HCT116 (cell line): ENCODE data around the gene BICRAL. TPM values are rescaled to one million over a fixed set of nuclear protein-coding genes. Genes with fewer than 3 reads are reported as not detected.

ENCODE experiments used
- ATAC-seq: fragments of 200-7000 bp; cut with Tn5 transposase; 2 replicates; pipeline ENCODE4 v1.9.1; 2020; ENCODE audit warnings: mild to moderate bottlenecking, moderate library complexity
- BruUV-seq: library from RNA; stranded (reverse); fragments of 400-500 nt; replicated peaks from 2 replicates; lab custom pipeline; 2021; lab: Mats Ljungman, UMichigan
- CTCF ChIA-PET: fragments of 300-600 bp; sonication (Branson Sonifier 250); formaldehyde crosslinking; loops from one replicate; lab custom pipeline; 2021; ENCODE audit warnings: antibody characterized with exemption; lab: Charles Lee
- POLR2A ChIA-PET: fragments of 300-600, 350-600 bp; sonication (Branson Sonifier 250); formaldehyde crosslinking; loops from one replicate; lab custom pipeline; 2021; ENCODE audit warnings: antibody characterized with exemption; lab: Charles Lee
- RAD21 ChIA-PET, 2 experiments: fragments of 300-600 bp; sonication (Branson Sonifier 250); formaldehyde crosslinking; loops; one replicate each; lab custom pipeline; 2023; ENCODE audit warnings: low total read pairs in 2 of 2; ENCODE audit not compliant: uncharacterized antibody in 2 of 2, unreplicated experiment in 2 of 2, low non-redundant PET in 1 of 2; lab: Charles Lee
- DNase-seq: peaks from one replicate; pipeline ENCODE4 v3.0.0-alpha.2; 2010; ENCODE audit warnings: low read depth, low spot score
- H2AFZ ChIP-seq: fragments of 200-600 bp; shearing (Covaris generic), sonication (generic); 2 replicates; pipeline ENCODE4 v1.6.1; 2017; ENCODE audit warnings: low read depth, mixed run types, mixed read lengths, antibody characterized with exemption, low read length; ENCODE audit not compliant: poor library complexity, severe bottlenecking
- H3K27ac ChIP-seq: 2 replicates; pipeline ENCODE4 v1.5.1; 2012; ENCODE audit warnings: low read depth, low read length
- H3K27me3 ChIP-seq: fragments of 200-600 bp; sonication (generic); 2 replicates; pipeline ENCODE4 v1.6.1; 2016; ENCODE audit warnings: mixed run types, low read length, mixed read lengths; ENCODE audit not compliant: insufficient read depth
- H3K36me3 ChIP-seq, 2 experiments: fragments of 200-500 bp in 1 of 2; fragments of 200-600 bp in 1 of 2; sonication (Bioruptor generic) in 1 of 2; sonication (generic) in 1 of 2; 2 replicates each; pipeline versions ENCODE4 v1.5.1 to v1.6.1; 2014 to 2016; ENCODE audit warnings: low read length in 2 of 2, inconsistent platforms in 1 of 2, mixed read lengths in 1 of 2, mixed run types in 1 of 2; ENCODE audit not compliant: insufficient read depth in 2 of 2, control insufficient read depth in 1 of 2
- H3K4me1 ChIP-seq, 2 experiments: fragments of 200-600 bp in 1 of 2; sonication (generic) in 1 of 2; 2 replicates each; pipeline versions ENCODE4 v1.5.1 to v1.6.1; 2012 to 2017; ENCODE audit warnings: low read length in 2 of 2, inconsistent platforms in 1 of 2, mild to moderate bottlenecking in 1 of 2, mixed read lengths in 1 of 2, mixed run types in 1 of 2, moderate library complexity in 1 of 2; ENCODE audit not compliant: insufficient read depth in 2 of 2, control insufficient read depth in 1 of 2
- H3K4me2 ChIP-seq: fragments of 200-600 bp; sonication (generic); 2 replicates; pipeline ENCODE4 v1.6.1; 2017; ENCODE audit warnings: mixed run types, low read length, mixed read lengths
- H3K4me3 ChIP-seq, 2 experiments: fragments of 200-600 bp in 1 of 2; sonication (generic) in 1 of 2; replicated peaks in 1 of 2; 2 replicates each; pipeline ENCODE4 v1.5.1; 2011 to 2016; ENCODE audit warnings: low read length in 2 of 2, control low read depth in 1 of 2, low read depth in 1 of 2, mild to moderate bottlenecking in 1 of 2, mixed read lengths in 1 of 2, mixed run types in 1 of 2
- H3K79me2 ChIP-seq: fragments of 200-600 bp; sonication (generic); 2 replicates; pipeline ENCODE4 v1.6.1; 2017; ENCODE audit warnings: mild to moderate bottlenecking, mixed run types, low read length, moderate library complexity, mixed read lengths; ENCODE audit not compliant: insufficient read depth
- H3K9ac ChIP-seq: fragments of 200-600 bp; sonication (generic); 2 replicates; pipeline ENCODE4 v1.6.1; 2016; ENCODE audit warnings: low read length, mixed read lengths
- H3K9me2 ChIP-seq: fragments of 200-600 bp; sonication (generic), shearing (Covaris generic); 2 replicates; pipeline ENCODE4 v1.6.1; 2017; ENCODE audit warnings: mixed run types, mild to moderate bottlenecking, moderate library complexity; ENCODE audit not compliant: insufficient read depth
- H3K9me3 ChIP-seq, 2 experiments: fragments of 200-500 bp in 1 of 2; fragments of 200-600 bp in 1 of 2; sonication (Bioruptor generic) in 1 of 2; sonication (generic) in 1 of 2; 2 replicates each; pipeline ENCODE4 v1.6.1; 2014 to 2017; ENCODE audit warnings: low read length in 2 of 2, mixed read lengths in 2 of 2, inconsistent platforms in 1 of 2, low read depth in 1 of 2, mild to moderate bottlenecking in 1 of 2, mixed run types in 1 of 2, moderate library complexity in 1 of 2; ENCODE audit not compliant: control insufficient read depth in 1 of 2, insufficient read depth in 1 of 2
- H4K20me1 ChIP-seq: fragments of 200-600 bp; sonication (generic), shearing (Covaris generic); 2 replicates; pipeline ENCODE4 v1.6.1; 2017; ENCODE audit warnings: mixed run types, mild to moderate bottlenecking, moderate library complexity; ENCODE audit not compliant: insufficient read depth
- CBX3 ChIP-seq: IDR thresholded peaks from 2 replicates; pipeline ENCODE4 v1.6.1; 2012; ENCODE audit warnings: low read depth
- CEBPB ChIP-seq: IDR thresholded peaks from 2 replicates; pipeline ENCODE4 v1.6.1; 2012; ENCODE audit warnings: low read depth
- CTCF ChIP-seq, 3 experiments: fragments of 200-600 bp in 1 of 3; sonication (generic) in 1 of 3; IDR thresholded peaks in 2 of 3; conservative IDR thresholded peaks in 1 of 3; 2 replicates each; pipeline ENCODE4 v1.5.1; 2012 to 2017; ENCODE audit warnings: low read depth in 2 of 3, low read length in 2 of 3, antibody characterized with exemption in 1 of 3, borderline replicate concordance in 1 of 3, control low read depth in 1 of 3, mild to moderate bottlenecking in 1 of 3, mixed read lengths in 1 of 3, mixed run types in 1 of 3, moderate library complexity in 1 of 3; ENCODE audit not compliant: insufficient read depth in 1 of 3
- EGR1 ChIP-seq: IDR thresholded peaks from 2 replicates; pipeline ENCODE4 v1.6.1; 2012; ENCODE audit warnings: low read depth
- ELF1 ChIP-seq: IDR thresholded peaks from 2 replicates; pipeline ENCODE4 v1.6.1; 2012; ENCODE audit warnings: low read depth, borderline replicate concordance
- EZH2phosphoT487 ChIP-seq: fragments of 200-600 bp; IDR thresholded peaks from 2 replicates; pipeline ENCODE4 v1.6.1; 2018; ENCODE audit warnings: antibody characterized with exemption, borderline replicate concordance
- FOSL1 ChIP-seq: IDR thresholded peaks from 2 replicates; pipeline ENCODE4 v1.6.1; 2012; ENCODE audit warnings: low read depth
- POLR2AphosphoS5 ChIP-seq: IDR thresholded peaks from 2 replicates; pipeline ENCODE4 v1.6.1; 2011; ENCODE audit warnings: mild to moderate bottlenecking, low read depth, low read length, moderate library complexity
- RAD21 ChIP-seq: IDR thresholded peaks from 2 replicates; pipeline ENCODE4 v1.6.1; 2012; ENCODE audit warnings: low read depth, mild to moderate bottlenecking
- REST ChIP-seq: IDR thresholded peaks from 2 replicates; pipeline ENCODE4 v1.6.1; 2012; ENCODE audit warnings: low read depth
- SIN3A ChIP-seq: IDR thresholded peaks from 2 replicates; pipeline ENCODE4 v1.6.1; 2012; ENCODE audit warnings: low read depth
- SP1 ChIP-seq: IDR thresholded peaks from 2 replicates; pipeline ENCODE4 v1.6.1; 2012; ENCODE audit warnings: low read depth
- SRF ChIP-seq: IDR thresholded peaks from 2 replicates; pipeline ENCODE4 v1.6.1; 2012; ENCODE audit warnings: low read depth
- TCF7L2 ChIP-seq: IDR thresholded peaks from 2 replicates; pipeline ENCODE4 v1.7.0; 2011; ENCODE audit warnings: borderline replicate concordance, inconsistent platforms; ENCODE audit not compliant: insufficient read depth, insufficient read length; ENCODE audit errors: extremely low read depth
- ZFX ChIP-seq: fragments of 450-650 bp; IDR thresholded peaks from 2 replicates; pipeline ENCODE4 v1.6.1; 2017
- ZNF274 ChIP-seq: fragments of 200-500 bp; sonication (Bioruptor generic); IDR thresholded peaks from 2 replicates; pipeline ENCODE4 v1.6.1; 2014; ENCODE audit warnings: mild to moderate bottlenecking, low read depth, low read length, inconsistent platforms
- intact Hi-C: fragments of 100-400 bp; cut with micrococcal nuclease; formaldehyde crosslinking; loops from 2 replicates; pipeline ENCODE4 v1.10.0; 2022
- total RNA-seq: library from RNA; stranded (reverse); gene quantifications from one replicate; pipeline ENCODE4 v1.2.1, GENCODE V29; 2021; ENCODE audit not compliant: unreplicated experiment
- TF ChIP-seq, protein P1 (sequence below): IDR thresholded peaks from 2 replicates; pipeline ENCODE4 v1.6.1; 2012
- TF ChIP-seq, protein P2 (sequence below): IDR thresholded peaks from 2 replicates; pipeline ENCODE4 v1.6.1; 2012

Gene BICRAL
- total RNA-seq, 1 experiment from 2014 or later: 14.9 TPM

DNA sequence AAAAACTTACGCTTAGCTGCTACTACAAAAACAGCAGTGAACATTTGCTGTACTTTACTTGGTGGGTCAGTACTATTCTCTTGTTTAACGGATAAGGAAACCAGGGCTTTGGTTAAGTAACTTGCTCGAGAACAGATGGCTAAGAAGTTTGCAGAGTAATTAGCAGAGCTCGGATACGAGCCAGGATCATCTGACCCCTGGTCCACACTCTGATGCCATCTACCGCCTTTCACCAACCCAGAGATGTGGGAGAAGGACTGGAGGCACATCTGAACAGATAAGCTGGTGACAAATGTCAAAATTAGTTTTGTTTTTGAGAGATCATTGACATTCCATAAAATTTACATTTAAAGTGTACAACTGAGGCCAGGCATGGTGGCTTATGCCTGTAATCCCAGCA, 78.6 kb downstream of the BICRAL start:
- intact Hi-C loops: no loop called here
- no peak overlapping the region for H3K27ac ChIP-seq
- CTCF ChIA-PET: no interaction called here
- no peak overlapping the region for H3K4me2 ChIP-seq
- H3K9ac ChIP-seq: no peak overlapping the region
- POLR2A ChIA-PET: interaction anchor here (0.5 kb wide), 1 partner anchor 78 kb away, joined by 4 read pairs; no protein-coding TSS in a partner anchor
- no peaks in the 10 kb centered on the region for H4K20me1 ChIP-seq
- no peaks in the 10 kb centered on the region for H3K9me2 ChIP-seq
- H3K4me1 ChIP-seq: no peaks in the 10 kb centered on the region
- H3K9me3 ChIP-seq: no peaks in the 10 kb centered on the region
- ATAC-seq (no peak), DNase-seq (no peak)
- RAD21 ChIA-PET: no interaction called here
- H2AFZ ChIP-seq: no peak overlapping the region
- no peaks in the 10 kb centered on the region for H3K79me2 ChIP-seq
- no peaks in the 10 kb centered on the region for H3K27me3 ChIP-seq
- peaks cover 4 to 20% of the 10 kb centered on the region in 2 experiments; a peak in 3 of 4 replicates for H3K36me3 ChIP-seq
- H3K4me3 ChIP-seq: no peak overlapping the region
- no peak for TF ChIP-seq CEBPB
- TF ChIP-seq EGR1: no peak
- no peak for TF ChIP-seq CTCF (IDR thresholded peaks at IDR 0.05 in 2 of 3, conservative IDR thresholded peaks at IDR 0.05 in 1 of 3; ENCODE audit: borderline replicate concordance in 1 of 3, insufficient read depth in 1 of 3, low read depth in 2 of 3, low read length in 2 of 3)
- TF ChIP-seq, protein P1, sequence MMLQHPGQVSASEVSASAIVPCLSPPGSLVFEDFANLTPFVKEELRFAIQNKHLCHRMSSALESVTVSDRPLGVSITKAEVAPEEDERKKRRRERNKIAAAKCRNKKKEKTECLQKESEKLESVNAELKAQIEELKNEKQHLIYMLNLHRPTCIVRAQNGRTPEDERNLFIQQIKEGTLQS: no peak
- TF ChIP-seq POLR2AphosphoS5: no peak
- no peak for TF ChIP-seq ZNF274
- TF ChIP-seq ZFX: no peak
- TF ChIP-seq CBX3: no peak
- TF ChIP-seq, protein P2, sequence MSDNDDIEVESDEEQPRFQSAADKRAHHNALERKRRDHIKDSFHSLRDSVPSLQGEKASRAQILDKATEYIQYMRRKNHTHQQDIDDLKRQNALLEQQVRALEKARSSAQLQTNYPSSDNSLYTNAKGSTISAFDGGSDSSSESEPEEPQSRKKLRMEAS: no peak
- TF ChIP-seq ELF1: no peak
- no peak for TF ChIP-seq REST
- no peak for TF ChIP-seq SIN3A
- TF ChIP-seq SRF: no peak
- no peak for TF ChIP-seq RAD21
- TF ChIP-seq TCF7L2: no peak
- TF ChIP-seq FOSL1: no peak
- no peak for TF ChIP-seq EZH2phosphoT487
- TF ChIP-seq SP1: no peak
- BruUV-seq: no TSS peak
